Dedifferentiated amniotic fluid mesenchymal stem cell (primary cell): ENCODE measurements around the gene ZBTB42.

Experiments used
- DNase-seq: peaks from one replicate; pipeline ENCODE4 v3.0.0-alpha.2; 2016; ENCODE audit errors: extremely low spot score

ZBTB42 gene

DNA sequence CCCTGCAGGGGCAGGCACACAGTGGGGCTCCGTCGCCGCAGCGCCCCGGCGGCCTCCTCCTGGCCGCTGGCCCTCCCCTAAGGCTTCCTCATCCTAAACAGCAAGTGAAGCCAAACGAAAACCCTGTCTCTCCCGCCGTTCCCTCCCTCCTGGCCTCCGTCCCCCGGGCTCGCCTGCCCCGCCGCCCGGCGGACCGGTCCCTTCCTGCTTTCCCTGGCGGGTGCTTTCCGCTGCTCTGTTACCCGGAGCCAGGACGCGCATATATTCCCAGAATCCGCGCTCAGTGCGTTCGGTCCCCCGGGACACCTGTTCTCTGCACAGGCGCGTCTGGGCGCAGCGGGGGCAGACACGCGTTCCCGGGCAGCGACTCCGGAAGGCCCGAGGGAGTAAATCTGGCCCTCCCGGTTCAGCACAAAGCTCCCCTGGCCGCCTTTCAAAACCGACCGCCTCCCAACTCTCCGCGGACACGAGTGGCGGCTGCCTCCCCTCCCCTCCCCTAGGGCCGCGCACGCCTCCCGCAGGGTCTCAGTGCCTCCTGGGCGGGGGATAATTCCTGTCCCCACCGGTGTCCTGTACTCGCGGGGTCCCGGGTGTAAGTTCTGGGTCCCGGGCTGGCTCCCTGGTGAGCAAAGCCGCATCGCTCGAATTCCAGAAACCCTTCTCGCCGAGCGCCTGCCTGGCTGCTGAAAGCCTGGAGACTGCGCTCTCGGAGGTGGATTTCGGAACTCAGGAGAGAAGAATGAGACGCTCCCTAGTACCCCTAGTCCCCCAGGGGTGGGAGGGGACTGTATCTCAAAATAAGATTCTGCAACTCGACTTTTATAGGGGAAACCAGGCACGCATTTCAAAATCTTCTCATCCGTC lies 42.8 kb downstream of the ZBTB42 start:
- peak; percentile 15 for DNase-seq

DNA sequence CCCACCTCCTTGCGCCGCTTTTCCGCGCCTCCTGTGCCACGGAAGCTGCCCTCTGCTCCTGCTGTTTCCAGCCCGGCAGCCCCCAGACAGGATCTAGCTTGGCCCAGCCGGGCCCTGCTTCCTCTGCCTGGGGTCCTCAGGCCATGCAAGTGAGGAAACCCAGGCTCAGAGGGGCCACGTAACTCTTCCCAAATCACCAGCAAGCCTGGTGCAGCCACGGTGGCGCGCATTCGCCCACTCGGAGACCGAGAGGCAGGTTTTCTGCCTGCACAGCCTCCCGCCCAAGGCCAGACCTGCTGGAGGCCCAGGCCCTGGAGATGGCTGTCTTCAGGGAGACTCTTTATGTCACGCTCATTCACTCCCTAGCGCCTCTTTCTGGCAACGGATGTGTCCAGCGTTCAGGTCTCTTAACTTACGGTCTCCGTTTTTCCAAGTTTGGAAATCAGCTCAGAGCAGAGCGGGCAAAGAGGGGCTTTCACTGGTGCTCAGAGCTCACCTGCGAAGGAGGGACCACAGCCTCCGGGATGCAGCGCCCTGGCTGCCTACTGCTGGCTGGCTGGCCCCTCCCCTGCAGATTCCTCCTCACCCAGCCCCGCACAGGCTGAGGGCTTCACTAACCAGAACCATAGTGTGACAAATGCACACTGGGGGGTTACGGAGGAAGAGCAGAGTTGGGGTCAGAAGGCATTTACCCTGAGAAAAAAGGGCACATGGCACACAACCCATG lies 43.6 kb downstream of the ZBTB42 start:
- DNase-seq = no peak

DNA sequence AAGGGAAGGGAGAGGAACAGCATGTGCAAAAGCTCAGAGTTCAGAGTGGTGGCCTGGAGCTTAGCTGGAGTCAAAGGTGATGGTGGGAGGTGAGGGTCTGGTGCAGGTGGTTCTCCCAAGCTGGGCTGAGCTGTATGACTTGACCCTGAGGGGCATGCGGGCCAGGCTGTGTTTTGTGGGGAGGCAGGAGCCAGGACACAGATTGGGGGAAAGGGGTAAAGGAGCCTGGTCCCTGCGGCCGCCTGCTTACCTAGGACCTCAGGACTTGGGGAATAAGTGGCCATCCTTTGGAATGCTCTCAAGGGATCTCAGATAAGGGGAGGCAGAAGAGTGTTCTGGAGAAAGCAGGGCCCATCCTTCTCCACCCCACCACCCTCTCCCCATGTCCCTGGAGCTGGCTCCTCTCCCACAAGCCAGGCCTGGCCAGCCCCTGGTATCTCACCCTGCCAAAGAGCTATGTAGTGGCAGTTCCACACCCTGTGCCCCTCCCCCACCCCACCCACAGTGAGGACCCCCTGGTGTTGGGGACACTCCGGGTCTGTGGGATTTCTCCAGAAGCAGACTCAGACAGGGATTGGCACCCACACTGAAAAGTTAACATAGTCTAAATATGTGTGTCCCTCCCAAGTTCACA lies 44.2 kb downstream of the ZBTB42 start:
- no peak for DNase-seq

DNA sequence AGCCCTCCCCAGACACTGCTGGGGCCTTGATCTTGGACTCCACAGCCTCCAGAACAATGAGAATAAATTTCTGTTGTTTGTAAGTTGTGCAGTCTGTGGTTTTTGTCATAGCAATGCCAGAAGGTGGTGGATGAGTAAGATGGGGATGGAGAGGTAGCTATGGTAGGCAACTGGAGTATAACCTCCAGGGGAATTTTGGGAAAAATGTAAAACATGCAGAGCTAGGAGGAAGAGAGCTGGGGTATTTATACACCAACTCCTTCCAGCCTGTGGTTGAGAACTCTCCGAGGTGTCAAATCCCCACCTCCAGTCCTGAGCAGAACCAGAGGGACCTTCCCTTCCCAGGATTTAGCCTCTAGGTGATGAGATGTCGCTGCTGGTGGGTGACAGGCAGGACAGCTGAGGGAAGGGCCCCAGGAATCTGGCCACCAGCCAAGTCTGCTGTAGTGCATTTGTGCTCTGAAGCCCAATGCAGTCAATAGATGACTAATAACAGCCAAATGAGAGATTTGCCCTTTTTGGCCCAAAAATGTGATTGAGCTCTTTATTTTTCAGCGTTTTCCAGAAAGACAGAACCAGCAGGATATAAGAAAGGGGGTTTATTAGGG lies 45.0 kb downstream of the ZBTB42 start:
- no peak for DNase-seq

DNA sequence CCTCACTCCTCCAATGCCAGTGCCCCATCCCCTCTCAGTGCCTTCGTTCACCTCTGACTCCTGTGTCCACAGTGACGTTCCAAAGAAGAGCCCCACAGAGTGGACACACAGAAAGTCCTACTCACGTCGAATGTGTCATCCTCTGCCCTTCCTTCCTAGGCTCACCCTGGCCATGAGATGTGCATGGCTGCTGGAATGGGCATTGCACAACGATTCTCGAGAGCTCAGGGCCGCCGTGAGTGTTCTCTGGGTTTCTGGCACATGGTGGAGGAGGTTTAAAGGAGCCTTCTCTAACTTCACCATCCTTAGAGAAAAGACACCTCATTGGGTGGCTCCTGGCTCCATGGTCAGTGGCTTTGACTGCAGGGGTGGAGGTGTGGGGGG lies 51.4 kb downstream of the ZBTB42 start:
- DNase-seq = no peak
